RCC 7860 (cell line): ENCODE measurements around the gene TSPOAP1.

Experiments
- DNase-seq: peaks from one replicate; pipeline ENCODE4 v3.0.0-alpha.2; 2015; ENCODE audit warnings: low spot score
- FAIRE-seq: peaks from 2 replicates; lab custom pipeline; 2012; peaks lifted over from hg19 to GRCh38; lab: Jason Lieb, UNC

TSPOAP1 gene, protein sequence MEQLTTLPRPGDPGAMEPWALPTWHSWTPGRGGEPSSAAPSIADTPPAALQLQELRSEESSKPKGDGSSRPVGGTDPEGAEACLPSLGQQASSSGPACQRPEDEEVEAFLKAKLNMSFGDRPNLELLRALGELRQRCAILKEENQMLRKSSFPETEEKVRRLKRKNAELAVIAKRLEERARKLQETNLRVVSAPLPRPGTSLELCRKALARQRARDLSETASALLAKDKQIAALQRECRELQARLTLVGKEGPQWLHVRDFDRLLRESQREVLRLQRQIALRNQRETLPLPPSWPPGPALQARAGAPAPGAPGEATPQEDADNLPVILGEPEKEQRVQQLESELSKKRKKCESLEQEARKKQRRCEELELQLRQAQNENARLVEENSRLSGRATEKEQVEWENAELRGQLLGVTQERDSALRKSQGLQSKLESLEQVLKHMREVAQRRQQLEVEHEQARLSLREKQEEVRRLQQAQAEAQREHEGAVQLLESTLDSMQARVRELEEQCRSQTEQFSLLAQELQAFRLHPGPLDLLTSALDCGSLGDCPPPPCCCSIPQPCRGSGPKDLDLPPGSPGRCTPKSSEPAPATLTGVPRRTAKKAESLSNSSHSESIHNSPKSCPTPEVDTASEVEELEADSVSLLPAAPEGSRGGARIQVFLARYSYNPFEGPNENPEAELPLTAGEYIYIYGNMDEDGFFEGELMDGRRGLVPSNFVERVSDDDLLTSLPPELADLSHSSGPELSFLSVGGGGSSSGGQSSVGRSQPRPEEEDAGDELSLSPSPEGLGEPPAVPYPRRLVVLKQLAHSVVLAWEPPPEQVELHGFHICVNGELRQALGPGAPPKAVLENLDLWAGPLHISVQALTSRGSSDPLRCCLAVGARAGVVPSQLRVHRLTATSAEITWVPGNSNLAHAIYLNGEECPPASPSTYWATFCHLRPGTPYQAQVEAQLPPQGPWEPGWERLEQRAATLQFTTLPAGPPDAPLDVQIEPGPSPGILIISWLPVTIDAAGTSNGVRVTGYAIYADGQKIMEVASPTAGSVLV (N-terminal part only)

DNA sequence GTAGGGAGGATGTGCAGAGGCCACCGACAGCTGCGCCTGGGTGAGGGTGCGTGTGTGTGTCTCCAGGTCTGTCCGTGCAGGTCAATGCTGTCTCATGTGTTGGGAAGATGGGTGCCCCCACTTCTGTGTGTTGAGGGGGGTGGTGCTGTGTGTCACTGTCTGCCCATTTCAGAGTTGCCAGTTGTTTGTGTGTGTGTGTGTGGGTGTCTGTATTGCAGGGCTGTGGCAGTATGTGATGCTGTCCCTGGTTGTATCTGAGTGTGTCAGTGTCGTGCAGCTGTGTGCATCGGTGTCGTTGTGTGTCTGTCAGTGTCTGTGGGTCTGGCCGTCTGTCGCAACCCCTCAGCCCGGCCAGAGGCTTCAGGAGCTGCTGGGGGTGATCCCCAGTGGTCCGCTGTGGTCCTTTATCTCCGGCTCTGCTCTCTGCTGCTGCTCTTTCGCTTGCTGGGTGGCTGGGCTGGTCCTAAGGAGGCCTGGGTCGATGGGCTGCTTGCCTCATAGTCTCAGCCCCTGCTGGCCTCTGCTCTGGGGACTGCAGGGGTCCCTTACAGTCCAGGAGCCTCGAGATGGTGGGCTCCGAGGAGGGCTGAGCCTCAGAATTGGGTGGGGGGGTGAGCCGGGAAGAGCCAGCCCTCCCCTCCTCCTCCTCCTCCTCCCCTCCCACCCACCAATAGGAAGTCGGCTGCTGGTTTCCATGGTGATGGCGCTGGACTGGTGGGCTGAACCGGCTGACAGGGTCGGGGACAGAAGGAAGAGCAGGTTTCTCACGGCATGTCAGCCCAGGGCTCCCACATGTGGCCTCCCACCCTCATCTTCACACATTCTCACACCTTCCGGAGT, at the start of gene TSPOAP1:
Gene TSPOAP1, minus strand, starts transcription at position 601 of the 840 bp plus-strand sequence. CDS start 875 bp downstream, outside the sequence.
- no peak for FAIRE-seq
- no peak for DNase-seq

DNA sequence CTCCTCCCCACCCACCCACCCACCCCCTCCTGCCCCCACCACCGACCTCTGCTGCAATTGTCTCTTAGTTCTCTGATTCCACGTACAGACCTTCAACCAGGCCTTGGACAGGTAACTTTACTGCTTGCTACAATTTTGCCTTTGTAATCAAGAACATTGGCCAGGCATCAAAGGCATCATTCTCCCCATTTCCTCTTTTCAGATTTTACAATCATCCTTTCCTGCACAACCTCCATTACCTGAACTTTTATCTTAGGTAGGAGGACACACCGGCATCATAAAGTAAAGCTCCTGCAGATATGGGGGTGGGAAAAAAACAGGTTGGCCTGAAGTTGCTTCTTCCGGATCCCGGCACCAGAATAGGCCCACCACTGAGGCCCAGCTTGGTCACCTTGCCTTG, 49.1 kb upstream of the TSPOAP1 start:
- no peak for FAIRE-seq
- DNase-seq, result no peak

DNA sequence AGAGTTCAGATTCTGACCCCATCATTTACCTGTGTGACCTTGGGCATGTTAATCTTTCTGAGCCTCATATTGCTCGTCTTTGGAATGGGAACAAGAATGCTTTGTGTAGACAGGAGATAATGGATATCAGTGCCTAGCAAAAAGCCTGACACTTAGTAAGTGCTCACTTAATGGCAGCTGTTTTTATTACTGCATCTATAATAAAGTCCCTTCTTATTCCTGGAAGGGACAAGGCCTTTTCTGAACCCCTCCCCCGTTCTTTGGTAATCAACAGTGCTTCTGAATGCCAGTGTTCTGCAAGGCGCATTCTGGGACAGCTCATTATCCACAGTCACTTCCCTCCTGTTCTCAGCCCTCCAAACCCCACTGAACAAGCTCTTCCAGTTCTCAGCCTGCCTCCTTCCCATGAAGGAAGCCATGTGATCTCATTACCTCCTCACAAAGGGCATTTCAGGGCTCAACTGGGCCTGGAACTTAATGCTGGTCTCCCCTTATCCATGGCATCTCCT, 48.6 kb upstream of the TSPOAP1 start:
- FAIRE-seq (no peak), DNase-seq (no peak)

DNA sequence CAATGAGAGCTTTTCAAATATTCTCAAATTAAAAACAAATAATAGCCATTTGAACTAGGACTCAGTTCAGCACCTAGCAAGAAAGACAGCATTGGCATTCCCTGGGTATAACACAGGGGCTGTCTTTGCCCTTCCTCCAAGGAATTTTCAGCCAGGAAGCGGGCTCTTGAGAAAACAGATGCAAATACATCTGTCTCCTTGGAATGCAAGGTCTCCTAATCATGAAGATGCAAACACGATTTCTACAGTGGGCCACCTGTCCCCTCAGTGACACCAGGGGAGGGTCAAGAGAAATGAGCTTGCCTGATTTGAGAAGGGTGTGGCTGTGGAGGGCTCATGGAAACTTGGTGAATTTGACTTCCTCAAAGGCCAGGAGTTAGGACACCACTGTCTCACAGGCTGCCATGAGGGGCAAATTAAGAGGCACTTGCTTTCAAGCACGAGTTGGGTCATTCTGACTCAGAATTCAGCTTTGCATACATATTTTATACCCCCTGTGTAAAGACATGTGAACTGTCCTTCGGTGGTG, 47.9 kb upstream of the TSPOAP1 start:
- FAIRE-seq, result no peak
- no peak for DNase-seq

DNA sequence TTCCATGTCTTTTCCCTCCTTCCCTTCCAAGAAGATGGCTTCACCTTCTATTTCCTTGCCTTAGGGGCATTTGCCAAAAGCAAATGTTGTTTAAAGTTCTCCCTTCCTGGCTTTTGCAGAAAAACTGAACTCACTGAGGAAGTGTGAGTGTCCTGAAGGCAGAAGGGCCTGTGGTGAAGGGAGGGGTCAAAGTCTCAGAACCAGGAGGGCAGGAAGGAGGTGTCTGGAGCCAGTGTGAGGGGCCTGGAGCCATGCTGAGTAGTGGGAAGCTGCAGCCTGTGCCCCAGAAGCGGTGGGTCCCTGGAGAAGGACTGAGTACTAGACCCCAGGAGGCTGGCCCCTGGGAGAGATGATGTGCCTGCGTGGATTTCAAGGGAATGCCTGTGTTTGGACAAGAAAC, 47.2 kb upstream of the TSPOAP1 start:
- FAIRE-seq (no peak), DNase-seq (no peak)

DNA sequence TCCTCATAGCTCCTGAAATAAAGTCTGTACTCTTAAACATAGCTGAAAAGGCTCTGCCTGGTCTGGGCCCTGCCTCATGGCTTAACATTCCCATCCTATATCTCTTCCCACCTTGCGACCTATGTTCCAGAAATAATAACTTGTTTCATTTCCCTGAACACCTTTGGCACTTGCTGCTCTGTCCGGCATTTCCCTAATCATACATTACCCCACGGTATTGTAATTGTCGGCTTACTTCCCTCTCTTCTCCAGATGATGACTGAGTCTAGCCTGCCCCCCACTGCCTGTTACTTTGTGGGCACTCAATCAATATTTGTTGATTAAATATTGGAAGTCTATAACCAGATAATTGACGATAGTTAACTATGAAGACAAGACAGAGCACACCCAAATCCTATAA, 46.7 kb upstream of the TSPOAP1 start:
- no peak for DNase-seq
- no peak for FAIRE-seq

DNA sequence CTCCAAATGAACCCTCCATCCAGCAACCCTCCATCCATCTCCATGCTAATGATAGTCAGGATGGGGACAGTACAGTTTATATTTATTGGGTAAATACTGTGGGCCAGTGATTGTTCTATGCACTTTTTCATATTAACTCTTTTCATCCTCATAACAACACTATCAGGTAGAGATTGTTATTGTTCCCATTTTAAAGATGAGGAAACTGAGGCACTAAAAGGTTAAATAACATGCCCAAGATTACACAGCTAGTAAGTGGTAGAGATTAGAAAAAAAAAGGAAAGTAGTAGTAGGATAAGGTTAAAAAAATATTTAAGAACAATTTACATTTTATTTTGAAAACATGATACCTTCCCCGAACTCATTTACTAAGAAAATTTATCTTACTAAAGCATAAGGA, 45.3 kb upstream of the TSPOAP1 start:
- FAIRE-seq (no peak), DNase-seq (no peak)

DNA sequence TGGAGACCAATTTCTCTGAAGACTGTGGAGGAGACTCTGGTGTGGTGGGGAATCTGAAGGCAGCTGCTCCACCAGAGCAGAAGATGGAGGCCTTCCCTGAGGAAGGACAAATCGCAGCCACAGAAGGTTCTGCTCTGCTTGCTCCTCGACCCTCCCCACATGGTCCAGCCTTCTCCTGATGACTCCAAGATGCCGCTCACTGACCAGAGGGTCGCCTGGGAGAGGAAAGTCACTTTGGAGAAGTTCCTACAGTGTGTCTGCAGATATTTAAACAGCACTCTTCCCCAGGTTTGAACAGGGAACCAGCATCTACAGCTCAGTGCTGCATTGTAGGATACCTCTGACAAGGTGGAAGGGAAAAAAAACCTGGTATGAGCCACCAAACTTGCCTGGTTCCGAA, 44.4 kb upstream of the TSPOAP1 start:
- FAIRE-seq, result no peak
- DNase-seq, result no peak

DNA sequence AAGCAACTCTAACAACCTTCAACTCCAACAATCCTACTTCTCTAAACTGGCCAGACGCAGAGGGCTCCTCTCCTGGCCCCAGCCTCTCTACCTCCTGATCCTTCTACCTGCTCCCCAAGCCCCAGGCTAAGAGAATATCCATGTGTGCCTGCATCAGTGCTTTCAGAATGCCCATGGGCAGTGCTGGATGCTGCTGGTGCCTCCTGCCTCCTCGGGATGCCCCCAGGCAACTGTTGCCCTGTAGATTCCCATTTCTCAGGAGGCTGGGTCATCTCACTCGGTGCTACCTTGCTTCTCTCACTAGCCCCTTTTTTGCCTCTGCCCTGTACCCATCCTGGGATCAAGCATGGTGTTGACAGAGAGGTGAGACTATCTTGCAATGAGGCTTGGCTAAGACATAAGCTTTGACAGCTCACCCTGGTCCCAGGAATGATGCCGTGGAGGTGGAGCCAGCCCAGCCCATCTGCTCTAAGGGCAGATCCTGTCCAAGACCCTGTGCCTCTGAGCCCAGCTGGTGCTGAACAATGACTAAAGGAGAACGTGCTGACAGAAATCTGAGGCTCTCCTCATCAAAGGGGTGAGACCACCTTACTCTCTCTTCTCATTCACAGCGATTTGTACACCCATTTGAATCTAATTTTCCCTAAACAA, 42.8 kb upstream of the TSPOAP1 start:
- FAIRE-seq, result no peak
- no peak for DNase-seq

DNA sequence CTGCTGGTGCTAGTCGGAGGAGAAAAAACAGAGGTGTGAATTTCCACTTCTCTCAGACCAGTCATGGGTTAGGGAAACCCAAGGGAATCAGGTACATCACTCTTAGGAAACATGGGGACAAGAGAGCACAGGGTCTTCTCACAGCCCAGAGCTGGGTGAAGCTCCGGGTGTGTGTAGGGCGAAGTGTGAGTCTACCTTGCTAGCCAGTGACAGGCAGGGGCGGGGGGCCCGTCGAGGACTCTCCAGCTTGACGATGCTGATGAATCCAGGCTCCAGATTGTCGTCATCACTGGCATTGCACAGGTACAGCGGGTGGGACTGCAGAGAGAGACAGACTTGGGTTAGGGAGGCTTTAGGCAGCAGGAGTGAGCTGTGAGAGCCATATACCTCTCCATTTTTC, 42.1 kb upstream of the TSPOAP1 start:
- FAIRE-seq (no peak), DNase-seq (no peak)

DNA sequence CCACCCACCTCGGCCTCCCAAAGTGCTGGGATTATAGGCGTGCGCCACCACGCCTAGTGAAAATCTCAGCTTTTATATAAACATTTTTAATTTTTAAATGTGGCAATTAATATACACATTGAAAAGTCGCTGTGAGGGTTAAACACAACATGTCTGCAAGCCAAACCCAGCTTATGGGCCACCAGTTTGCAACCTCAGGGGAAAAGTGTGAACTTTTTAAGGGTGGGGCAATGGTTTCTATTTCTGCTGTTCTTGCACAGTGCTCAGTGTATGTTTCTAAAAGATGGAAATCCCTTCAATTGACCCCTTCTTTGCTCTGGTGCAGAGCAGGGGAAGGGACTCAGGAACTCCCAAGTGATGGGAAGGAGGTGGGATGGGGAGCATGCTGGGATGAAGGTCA, 41.7 kb upstream of the TSPOAP1 start:
- DNase-seq, result no peak
- FAIRE-seq, result no peak

DNA sequence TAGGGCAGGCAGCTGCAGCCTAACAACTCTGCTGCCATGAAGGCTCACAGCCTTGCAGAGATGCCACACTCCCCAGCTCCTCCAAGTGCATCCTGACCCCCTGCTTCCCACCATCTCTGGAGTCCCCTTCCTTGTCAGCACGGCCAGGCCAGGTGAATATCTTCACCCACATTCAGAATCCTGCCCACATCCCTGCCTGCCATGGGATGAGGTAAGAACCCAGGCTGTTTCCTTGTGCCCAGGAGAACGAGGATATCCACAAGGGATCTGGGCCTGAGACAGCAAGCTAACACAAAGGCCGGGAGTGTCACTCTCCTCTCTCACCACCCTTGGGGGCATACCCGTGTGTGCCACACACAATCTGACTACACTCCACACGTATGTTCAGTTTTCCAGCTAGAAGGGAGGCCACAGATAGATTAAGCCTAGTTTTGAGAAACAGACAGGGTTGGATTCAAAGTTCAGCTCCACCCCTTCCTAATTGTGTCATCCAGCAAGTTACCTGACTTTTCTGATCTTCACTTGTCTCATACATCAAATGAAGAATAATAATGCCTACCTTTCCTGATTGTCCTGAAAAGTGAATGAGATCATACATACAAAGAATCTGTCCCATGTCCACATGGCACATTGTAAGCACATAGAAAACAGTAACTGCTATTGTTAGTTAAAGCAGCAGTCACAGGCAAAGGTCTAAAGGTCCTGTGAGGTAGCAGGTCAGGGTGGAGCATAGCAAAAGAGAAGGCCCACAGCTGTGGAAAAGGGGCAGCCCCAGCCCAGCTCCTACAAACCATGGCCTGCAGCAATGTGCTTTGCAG, 40.8 kb upstream of the TSPOAP1 start:
- DNase-seq (no peak), FAIRE-seq (no peak)

DNA sequence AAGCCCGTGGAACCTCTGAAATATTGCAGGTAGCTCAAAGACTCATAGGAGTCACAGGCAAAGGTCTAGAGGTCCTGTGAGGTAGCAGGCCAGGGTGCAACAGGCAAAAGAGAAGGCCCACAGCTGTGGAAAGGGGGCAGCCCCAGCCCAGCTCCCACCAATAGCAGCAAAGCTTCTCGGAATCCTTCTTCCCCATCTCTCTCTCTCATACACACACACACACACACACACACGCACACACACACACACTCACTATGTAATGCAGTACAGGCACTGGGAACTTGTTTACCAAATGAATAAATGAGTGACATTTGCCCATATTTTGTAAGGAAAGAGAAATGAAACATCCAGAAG, 40.2 kb upstream of the TSPOAP1 start:
- FAIRE-seq, result no peak
- DNase-seq, result no peak

DNA sequence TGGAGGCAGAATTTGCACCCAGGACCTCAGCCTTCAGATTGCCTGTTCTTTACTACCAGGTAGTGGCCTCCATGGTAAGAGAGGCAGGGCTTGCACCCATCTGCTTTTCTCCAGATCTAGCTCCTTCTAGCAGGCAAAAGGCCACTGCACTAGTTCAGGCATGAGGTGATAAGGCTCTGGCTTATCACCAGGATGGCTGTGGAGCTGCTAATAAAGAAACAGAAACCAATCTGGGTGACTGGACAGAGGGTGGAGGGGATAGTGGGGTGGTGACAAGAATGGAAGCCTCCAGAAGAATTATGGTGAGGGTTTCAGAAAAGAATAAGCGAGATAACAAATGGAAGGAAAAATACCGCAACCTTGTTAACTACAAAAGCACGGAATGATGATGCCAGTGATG, 38.9 kb upstream of the TSPOAP1 start:
- FAIRE-seq, result no peak

DNA sequence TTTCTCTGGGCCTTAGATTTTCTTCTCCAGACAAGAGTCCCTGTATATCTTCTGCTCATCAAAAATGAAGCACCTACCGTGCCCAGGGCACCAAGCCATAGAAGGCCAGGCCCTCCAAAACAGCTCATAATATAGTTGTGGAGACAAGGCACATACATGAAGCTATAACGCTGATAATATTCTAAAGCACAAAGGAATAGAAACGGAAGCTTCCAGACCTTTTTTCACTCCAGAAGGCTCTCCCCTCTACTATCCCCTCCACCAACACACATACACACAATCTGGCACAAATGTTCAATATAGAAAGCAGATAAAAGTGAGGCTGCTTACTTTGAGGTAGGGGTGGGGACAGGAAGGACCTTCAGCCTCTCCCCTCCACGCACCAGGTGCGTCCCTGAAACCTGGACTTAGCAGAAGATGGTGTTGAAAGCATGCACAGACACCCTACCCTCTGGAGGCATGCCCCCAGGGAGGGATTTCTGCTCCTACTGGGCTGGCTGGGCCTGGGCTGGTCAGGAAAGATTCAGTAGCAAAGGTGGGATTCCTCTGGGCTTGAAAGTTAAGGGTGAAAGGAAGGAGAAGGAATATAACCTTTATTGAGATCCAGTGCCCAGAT, 37.5 kb upstream of the TSPOAP1 start:
- DNase-seq (no peak), FAIRE-seq (no peak)

More for the DNA sequence above, 38.9 kb upstream of the TSPOAP1 start:
- DNase-seq, result no peak

DNA sequence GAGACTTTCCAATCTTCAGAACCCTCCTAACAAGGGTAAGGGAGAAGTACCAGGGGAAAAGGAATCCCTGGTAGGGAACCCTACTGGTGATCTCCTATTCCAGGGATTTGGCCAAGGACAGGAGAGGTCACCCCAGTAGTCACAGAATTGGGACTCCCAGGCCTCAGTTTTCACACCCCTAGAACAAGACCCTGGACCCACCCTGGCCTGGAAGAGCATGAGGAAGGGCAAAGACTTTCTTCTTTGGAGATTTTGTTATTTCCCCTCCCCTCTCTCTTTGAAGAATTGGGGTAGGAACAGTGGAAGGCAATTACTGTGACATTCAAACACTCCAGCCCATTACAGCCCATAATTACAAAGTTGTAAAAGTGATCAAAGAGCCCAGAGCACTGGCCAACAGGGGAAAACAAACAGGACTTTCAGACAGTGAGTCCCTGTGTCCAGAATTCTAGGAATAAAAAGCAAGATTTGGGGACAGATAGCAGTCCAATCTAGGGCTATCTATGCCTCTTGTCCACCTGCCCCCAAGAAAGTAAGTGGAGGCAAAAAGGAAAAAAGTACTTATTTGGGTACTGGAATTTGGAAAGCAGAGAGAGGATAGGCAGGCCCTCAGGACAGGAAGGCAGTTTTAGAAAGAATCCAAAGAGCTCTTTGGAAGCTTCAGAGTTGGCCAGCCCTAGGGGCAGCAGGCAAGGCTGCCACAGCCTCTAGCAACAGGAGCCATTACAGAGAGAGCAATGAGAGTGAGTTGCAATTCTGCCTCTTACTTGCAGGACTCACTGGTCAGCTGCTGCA, 36.8 kb upstream of the TSPOAP1 start:
- no peak for FAIRE-seq
- DNase-seq, result no peak

DNA sequence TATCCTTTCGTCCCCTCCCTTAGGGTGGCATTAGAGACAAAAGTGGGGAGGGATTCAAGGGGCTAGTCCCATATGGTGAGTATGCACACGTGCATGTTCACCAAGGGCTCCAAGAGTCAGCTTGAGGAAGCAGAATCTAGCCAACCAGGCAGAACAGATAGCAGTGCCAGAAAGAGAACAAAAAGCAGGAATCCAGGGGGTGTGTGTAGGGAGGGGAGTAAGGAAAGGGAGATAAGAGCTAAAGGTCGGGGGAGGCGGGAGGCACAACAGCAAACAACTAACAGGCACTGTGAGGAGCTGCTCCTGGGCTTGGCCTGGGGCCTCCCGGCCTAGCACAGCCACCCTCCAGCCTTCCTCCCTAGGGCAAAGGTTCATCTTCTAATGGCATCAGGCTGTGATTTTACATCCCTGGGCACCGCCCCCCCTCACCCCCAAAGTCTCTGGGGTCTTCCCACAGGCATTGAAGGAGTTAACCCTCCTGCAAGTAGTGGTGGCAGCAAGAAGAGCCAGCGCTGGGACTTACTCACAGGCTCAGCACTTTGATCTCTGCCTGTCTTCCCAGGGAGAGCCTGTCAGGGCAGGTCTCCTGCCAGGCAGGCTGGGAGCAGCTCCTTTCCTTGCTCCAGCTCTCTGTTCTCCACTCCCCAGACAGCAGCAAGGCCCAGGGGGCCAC, 35.8 kb upstream of the TSPOAP1 start:
- no peak for DNase-seq
- FAIRE-seq, result no peak
